Bronchial epithelial cell (primary cell): ENCODE data around the gene UBXN11. TPM values are rescaled to one million over a fixed set of nuclear protein-coding genes. Genes with fewer than 3 reads are reported as not detected.

ENCODE experiments used
- DNase-seq: peaks from one replicate; pipeline ENCODE4 v3.0.0-alpha.2; 2010; ENCODE audit warnings: low read depth
- FAIRE-seq: peaks from 2 replicates; lab custom pipeline; 2011; peaks lifted over from hg19 to GRCh38; lab: Jason Lieb, UNC
- H3K27me3 ChIP-seq: 2 replicates; pipeline ENCODE4 v1.5.1; 2011; ENCODE audit warnings: low read length; ENCODE audit not compliant: control insufficient read depth, insufficient read depth
- H3K36me3 ChIP-seq: 2 replicates; pipeline ENCODE4 v1.5.1; 2011; ENCODE audit warnings: low read length; ENCODE audit not compliant: control insufficient read depth, insufficient read depth
- H3K4me3 ChIP-seq: 2 replicates; pipeline ENCODE4 v1.5.1; 2011; ENCODE audit warnings: mild to moderate bottlenecking, low read depth, low read length, control low read depth
- CTCF ChIP-seq: IDR thresholded peaks from 2 replicates; pipeline ENCODE4 v1.5.1; 2011; ENCODE audit warnings: mild to moderate bottlenecking, moderate library complexity, low read length, control low read depth, inconsistent platforms; ENCODE audit not compliant: insufficient read depth, severe bottlenecking
- total RNA-seq: library from RNA; depleted of rRNA; stranded (reverse); fragments of >200 nt; gene quantifications from 2 replicates; pipeline ENCODE4 v1.2.1, GENCODE V29; 2014

The UBXN11 gene
- total RNA-seq, 1 donor from 2014 or later = 2.6 TPM

- no peak for FAIRE-seq
- DNase-seq = no peak
- Histone ChIP-seq H3K4me3 (no peak overlapping the region), H3K36me3 (peaks cover 13% of the 10 kb centered on the region), H3K27me3 (no peaks in the 10 kb centered on the region)
- no peak for TF ChIP-seq CTCF
Measured at GRCh38 chr1:26252718-26253117, 53.7 kb downstream of the UBXN11 start.

GRCh38 chr1:26239936-26240335, 66.5 kb downstream of the UBXN11 start:
- no peak for DNase-seq
- Histone ChIP-seq H3K36me3 (peaks cover 3% of the 10 kb centered on the region), H3K4me3 (no peak overlapping the region), H3K27me3 (no peaks in the 10 kb centered on the region)
- no peak for FAIRE-seq
- no peak for TF ChIP-seq CTCF

DNA sequence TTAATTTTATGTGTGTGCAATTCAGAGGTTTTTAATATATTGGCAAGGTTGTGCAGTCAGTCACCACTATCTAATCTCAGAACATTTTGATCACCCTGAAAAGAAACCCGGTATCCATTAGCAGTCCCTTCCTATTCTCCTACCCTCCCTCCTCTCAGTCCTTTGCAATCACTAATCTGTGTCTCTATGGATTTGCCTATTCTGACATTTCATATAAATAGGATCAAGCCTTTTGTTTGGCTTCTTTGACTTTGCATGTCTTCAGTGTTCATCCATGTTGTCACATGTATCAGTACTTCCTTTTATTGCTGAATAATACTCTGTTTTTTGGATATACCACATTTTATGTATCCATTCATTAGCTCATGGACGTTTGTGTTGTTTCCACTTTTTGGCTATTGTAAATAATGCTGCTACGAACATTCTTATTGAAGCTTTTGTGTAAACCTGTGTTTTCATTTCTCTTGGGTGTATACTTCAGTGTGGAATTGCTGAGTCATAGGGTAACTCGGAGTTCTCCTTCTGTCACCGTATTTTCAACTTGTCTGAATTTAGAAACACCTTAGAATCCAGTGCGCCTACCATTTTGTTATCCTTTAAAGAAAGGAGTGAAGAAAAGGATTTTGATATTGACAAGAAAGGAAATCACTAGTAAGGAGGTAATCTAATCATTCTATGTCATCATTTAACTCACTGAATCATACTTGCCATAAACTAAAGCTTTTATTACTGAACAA, 69.0 kb downstream of the UBXN11 start:
- DNase-seq = peak; percentile 56
- Histone ChIP-seq H3K27me3 (no peaks in the 10 kb centered on the region), H3K36me3 (peaks cover 1% of the 10 kb centered on the region), H3K4me3 (no peak overlapping the region)
- no peak for TF ChIP-seq CTCF
- FAIRE-seq = no peak

GRCh38 chr1:26234644-26235370, 71.6 kb downstream of the UBXN11 start:
- Histone ChIP-seq H3K4me3 (peak overlapping the region; percentile 78), H3K36me3 (no peaks in the 10 kb centered on the region), H3K27me3 (no peaks in the 10 kb centered on the region)
- DNase-seq = peak; percentile 27
- TF ChIP-seq CTCF = peak; percentile 19
- FAIRE-seq = no peak

DNA sequence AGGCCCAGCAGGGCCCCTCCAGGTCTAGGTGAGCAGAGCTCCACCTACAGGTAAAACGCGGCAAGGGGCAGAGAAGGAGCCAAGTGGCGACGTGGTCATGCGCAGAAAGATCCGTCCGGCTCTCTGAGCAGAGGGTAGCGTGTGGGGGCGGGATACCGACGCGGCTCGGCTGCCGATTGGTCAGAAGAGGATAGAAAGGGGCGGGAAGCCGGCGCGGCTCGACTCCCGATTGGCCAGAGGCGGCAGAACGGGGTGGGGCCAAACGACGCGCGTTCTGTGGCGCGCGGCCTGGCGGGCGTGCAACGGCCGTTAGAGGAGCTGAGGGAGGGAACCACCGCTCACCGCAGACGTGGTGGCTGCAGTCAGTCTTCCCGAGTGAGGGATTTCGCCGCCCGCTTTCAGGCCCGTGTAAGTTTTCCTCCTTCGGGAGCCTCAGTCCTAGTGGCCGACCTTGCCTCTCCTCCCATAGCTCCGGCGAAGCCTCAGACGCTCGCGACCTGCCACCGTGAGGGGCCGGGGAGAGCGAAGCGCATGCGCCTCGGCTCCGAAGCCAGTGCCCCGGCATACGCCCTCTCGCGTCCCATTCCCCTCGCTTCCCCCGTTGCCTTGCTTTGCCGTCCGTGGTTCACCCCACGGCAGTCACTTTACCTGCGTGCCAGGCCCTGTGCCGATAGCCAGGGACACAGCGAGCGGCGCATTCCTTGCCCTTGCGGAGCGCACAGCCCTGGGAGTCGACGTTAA, 72.4 kb downstream of the UBXN11 start, which contains the start of gene CEP85:
Gene CEP85, plus strand, starts transcription at position 298 of the 741 bp plus-strand sequence. CDS start 5,584 bp downstream, outside the sequence.
- peak; percentile 96 for TF ChIP-seq CTCF
- Histone ChIP-seq H3K27me3 (no peaks in the 10 kb centered on the region), H3K4me3 (peak within 1 kb of the TSS; percentile 78), H3K36me3 (no peaks in the 10 kb centered on the region)
- FAIRE-seq (peak; percentile 70), DNase-seq (peak; percentile 92)

Other genes starting within 250 kb of the UBXN11 start
- gene TRIM63, start 239.0 kb downstream of the UBXN11 start, total RNA-seq = 0.13 TPM in 1 of 2 replicates, not detected in the other
- gene PDIK1L, start 194.8 kb downstream of the UBXN11 start, total RNA-seq = 8.4 and 8.7 TPM in 2 replicates
- gene FAM110D, start 147.6 kb downstream of the UBXN11 start, total RNA-seq = not detected in 2 replicates
- gene C1orf232, start 137.7 kb downstream of the UBXN11 start, total RNA-seq = not detected in 2 replicates
- gene ZNF593, start 136.7 kb downstream of the UBXN11 start, total RNA-seq = 53.0 and 66.9 TPM in 2 replicates
- not detected in 2 replicates for gene ZNF593OS, start 134.8 kb downstream of the UBXN11 start, total RNA-seq
- gene CNKSR1, start 129.1 kb downstream of the UBXN11 start, total RNA-seq = 11.8 and 15.8 TPM in 2 replicates
- gene CATSPER4, start 116.0 kb downstream of the UBXN11 start, total RNA-seq = under 0.01 TPM in 2 replicates
- gene CEP85, start 72.4 kb downstream of the UBXN11 start, total RNA-seq = 8.1 and 8.4 TPM in 2 replicates
- 14.5 and 28.7 TPM in 2 replicates for gene SH3BGRL3, start 26.6 kb downstream of the UBXN11 start, total RNA-seq
- not detected in 2 replicates for gene CD52, start 11.3 kb upstream of the UBXN11 start, total RNA-seq
- 19.5 and 67.7 TPM in 2 replicates for gene CRYBG2, start 47.5 kb upstream of the UBXN11 start, total RNA-seq
- not detected in 2 replicates for gene ZNF683, start 66.1 kb upstream of the UBXN11 start, total RNA-seq
- not detected in 2 replicates for gene LIN28A, start 104.2 kb upstream of the UBXN11 start, total RNA-seq
- gene DHDDS, start 125.7 kb upstream of the UBXN11 start, total RNA-seq = 55.3 and 64.9 TPM in 2 replicates
- 87.9 and 283 TPM in 2 replicates for gene HMGN2, start 165.8 kb upstream of the UBXN11 start, total RNA-seq
- 35.5 and 61.3 TPM in 2 replicates for gene RPS6KA1, start 223.1 kb upstream of the UBXN11 start, total RNA-seq